HepG2 (cell line): ENCODE data around the gene ASB7.

Source experiments
- BHLHE40 ChIP-seq: IDR thresholded peaks from 2 replicates; pipeline ENCODE4 v1.6.1; 2011; ENCODE audit warnings: low read length, improper control_type of control experiment
- CBX2 ChIP-seq, 2 experiments: fragments of 200-600 bp in 1 of 2; sonication (generic); formaldehyde crosslinking in 1 of 2; IDR thresholded peaks; 2 replicates each; pipeline versions ENCODE4 v1.7.0 to v1.8.1; 2018 to 2022; ENCODE audit warnings: low read depth in 2 of 2, low read length in 1 of 2, mild to moderate bottlenecking in 1 of 2, missing genetic modification reagents in 1 of 2
- DPF2 ChIP-seq: sonication (generic); formaldehyde crosslinking; IDR thresholded peaks from 2 replicates; pipeline ENCODE4 v1.4.0; 2020; ENCODE audit warnings: mild to moderate bottlenecking, low read depth, missing genetic modification reagents, borderline replicate concordance
- HNRNPL ChIP-seq: fragments of 200-400 bp; formaldehyde crosslinking; IDR thresholded peaks from 2 replicates; pipeline ENCODE4 v1.6.1; 2017; ENCODE audit warnings: mild to moderate bottlenecking, low read depth, low read length
- KDM1A ChIP-seq: IDR thresholded peaks from 2 replicates; pipeline ENCODE4 v1.6.1; 2016; ENCODE audit warnings: missing compliant biosample characterization
- MEF2D ChIP-seq: sonication (generic); formaldehyde crosslinking; IDR thresholded peaks from 2 replicates; pipeline ENCODE4 v1.5.1; 2020; ENCODE audit warnings: mild to moderate bottlenecking, missing genetic modification reagents
- MXI1 ChIP-seq: IDR thresholded peaks from 3 replicates; pipeline ENCODE4 v1.6.1; 2012; ENCODE audit warnings: low read depth, low read length, inconsistent platforms, borderline replicate concordance
- NFYB ChIP-seq: sonication (generic); formaldehyde crosslinking; IDR thresholded peaks from 2 replicates; pipeline ENCODE4 v1.4.0; 2020; ENCODE audit warnings: missing genetic modification reagents
- POLR2A ChIP-seq, 2 experiments: IDR thresholded peaks; 2 replicates each; pipeline ENCODE4 v1.6.1; 2011; ENCODE audit warnings: low read depth in 2 of 2, low read length in 2 of 2, mild to moderate bottlenecking in 1 of 2, moderate library complexity in 1 of 2; ENCODE audit not compliant: insufficient read depth in 1 of 2
- RBFOX2 ChIP-seq: fragments of 200-400 bp; formaldehyde crosslinking; IDR thresholded peaks from 2 replicates; pipeline ENCODE4 v1.6.1; 2017; ENCODE audit warnings: low read depth, mild to moderate bottlenecking, low read length
- SP1 ChIP-seq, 2 experiments: fragments of 450-650 bp in 1 of 2; sonication (generic) in 1 of 2; formaldehyde crosslinking in 1 of 2; IDR thresholded peaks; 2 replicates each; pipeline versions ENCODE4 v1.4.0 to v1.6.1; 2016 to 2020; ENCODE audit warnings: missing genetic modification reagents in 1 of 2
- TF ChIP-seq, protein P1 (sequence below): sonication (generic); formaldehyde crosslinking; IDR thresholded peaks from 2 replicates; pipeline ENCODE4 v1.5.0; 2020; ENCODE audit warnings: mild to moderate bottlenecking, missing genetic modification reagents, moderate library complexity
- TF ChIP-seq, protein P2 (sequence below), 2 experiments: fragments of 450-650 bp in 1 of 2; sonication (generic) in 1 of 2; formaldehyde crosslinking; IDR thresholded peaks; 2 replicates each; pipeline versions ENCODE4 v1.5.0 to v1.8.0; 2020 to 2022; ENCODE audit warnings: mild to moderate bottlenecking in 1 of 2, missing genetic modification reagents in 1 of 2
- TF ChIP-seq, protein P3 (sequence below): sonication (generic); formaldehyde crosslinking; IDR thresholded peaks from 2 replicates; pipeline ENCODE4 v1.4.0; 2020; ENCODE audit warnings: missing genetic modification reagents

DNA sequence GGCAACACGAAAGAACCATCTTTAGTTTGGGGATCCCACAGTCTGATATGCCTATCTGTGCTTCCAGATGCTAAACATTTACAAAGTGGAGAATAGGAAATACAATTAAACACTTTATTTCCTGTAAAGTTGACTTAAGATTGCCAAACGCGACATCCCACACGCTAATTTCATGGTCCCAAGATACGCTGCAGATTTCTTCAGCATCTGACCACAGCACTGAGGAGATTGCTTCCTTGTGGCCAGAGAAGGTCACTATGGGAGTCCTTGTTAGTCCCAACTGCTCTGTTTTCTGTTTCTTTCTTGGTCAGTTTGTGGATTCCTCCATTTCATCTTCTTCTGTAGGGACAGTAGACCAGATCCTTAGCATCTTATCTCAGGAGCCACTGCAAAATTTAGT is 43.3 kb downstream of the ASB7 start:
- TF ChIP-seq, protein P1, sequence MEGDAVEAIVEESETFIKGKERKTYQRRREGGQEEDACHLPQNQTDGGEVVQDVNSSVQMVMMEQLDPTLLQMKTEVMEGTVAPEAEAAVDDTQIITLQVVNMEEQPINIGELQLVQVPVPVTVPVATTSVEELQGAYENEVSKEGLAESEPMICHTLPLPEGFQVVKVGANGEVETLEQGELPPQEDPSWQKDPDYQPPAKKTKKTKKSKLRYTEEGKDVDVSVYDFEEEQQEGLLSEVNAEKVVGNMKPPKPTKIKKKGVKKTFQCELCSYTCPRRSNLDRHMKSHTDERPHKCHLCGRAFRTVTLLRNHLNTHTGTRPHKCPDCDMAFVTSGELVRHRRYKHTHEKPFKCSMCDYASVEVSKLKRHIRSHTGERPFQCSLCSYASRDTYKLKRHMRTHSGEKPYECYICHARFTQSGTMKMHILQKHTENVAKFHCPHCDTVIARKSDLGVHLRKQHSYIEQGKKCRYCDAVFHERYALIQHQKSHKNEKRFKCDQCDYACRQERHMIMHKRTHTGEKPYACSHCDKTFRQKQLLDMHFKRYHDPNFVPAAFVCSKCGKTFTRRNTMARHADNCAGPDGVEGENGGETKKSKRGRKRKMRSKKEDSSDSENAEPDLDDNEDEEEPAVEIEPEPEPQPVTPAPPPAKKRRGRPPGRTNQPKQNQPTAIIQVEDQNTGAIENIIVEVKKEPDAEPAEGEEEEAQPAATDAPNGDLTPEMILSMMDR (CRISPR knock-in tag), result no peak
- TF ChIP-seq CBX2 (IDR thresholded peaks at IDR 0.05; ENCODE audit: low read depth, low read length), result no peak
- no peak for TF ChIP-seq CBX2 (CRISPR knock-in tag; IDR thresholded peaks at IDR 0.05; ENCODE audit: low read depth)
- no peak for TF ChIP-seq MEF2D
- TF ChIP-seq, protein P2, sequence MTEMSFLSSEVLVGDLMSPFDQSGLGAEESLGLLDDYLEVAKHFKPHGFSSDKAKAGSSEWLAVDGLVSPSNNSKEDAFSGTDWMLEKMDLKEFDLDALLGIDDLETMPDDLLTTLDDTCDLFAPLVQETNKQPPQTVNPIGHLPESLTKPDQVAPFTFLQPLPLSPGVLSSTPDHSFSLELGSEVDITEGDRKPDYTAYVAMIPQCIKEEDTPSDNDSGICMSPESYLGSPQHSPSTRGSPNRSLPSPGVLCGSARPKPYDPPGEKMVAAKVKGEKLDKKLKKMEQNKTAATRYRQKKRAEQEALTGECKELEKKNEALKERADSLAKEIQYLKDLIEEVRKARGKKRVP (CRISPR knock-in tag; IDR thresholded peaks at IDR 0.05), result no peak
- no peak for TF ChIP-seq POLR2A (IDR thresholded peaks at IDR 0.05; ENCODE audit: insufficient read depth in 1 of 2, low read depth in 2 of 2, low read length in 2 of 2)
- no peak for TF ChIP-seq HNRNPL
- TF ChIP-seq, protein P3, sequence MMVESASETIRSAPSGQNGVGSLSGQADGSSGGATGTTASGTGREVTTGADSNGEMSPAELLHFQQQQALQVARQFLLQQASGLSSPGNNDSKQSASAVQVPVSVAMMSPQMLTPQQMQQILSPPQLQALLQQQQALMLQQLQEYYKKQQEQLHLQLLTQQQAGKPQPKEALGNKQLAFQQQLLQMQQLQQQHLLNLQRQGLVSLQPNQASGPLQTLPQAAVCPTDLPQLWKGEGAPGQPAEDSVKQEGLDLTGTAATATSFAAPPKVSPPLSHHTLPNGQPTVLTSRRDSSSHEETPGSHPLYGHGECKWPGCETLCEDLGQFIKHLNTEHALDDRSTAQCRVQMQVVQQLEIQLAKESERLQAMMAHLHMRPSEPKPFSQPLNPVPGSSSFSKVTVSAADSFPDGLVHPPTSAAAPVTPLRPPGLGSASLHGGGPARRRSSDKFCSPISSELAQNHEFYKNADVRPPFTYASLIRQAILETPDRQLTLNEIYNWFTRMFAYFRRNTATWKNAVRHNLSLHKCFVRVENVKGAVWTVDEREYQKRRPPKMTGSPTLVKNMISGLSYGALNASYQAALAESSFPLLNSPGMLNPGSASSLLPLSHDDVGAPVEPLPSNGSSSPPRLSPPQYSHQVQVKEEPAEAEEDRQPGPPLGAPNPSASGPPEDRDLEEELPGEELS (CRISPR knock-in tag), result no peak
- no peak for TF ChIP-seq DPF2 (CRISPR knock-in tag)
- no peak for TF ChIP-seq RBFOX2
- TF ChIP-seq SP1 (IDR thresholded peaks at IDR 0.05), result no peak
- no peak for TF ChIP-seq SP1 (CRISPR knock-in tag; IDR thresholded peaks at IDR 0.05)
- TF ChIP-seq NFYB (CRISPR knock-in tag), result no peak
- TF ChIP-seq MXI1, result no peak
- no peak for TF ChIP-seq BHLHE40
- no peak for TF ChIP-seq KDM1A
